ENCODE measurements around the gene CASKIN2. TPM values are rescaled to one million over a fixed set of nuclear protein-coding genes. Genes with fewer than 3 reads are reported as not detected.

CASKIN2 gene
- total RNA-seq, 1 donor from 2014 or later, result 30.3 TPM

GRCh38 chr17:75542728-75543336, 27.5 kb upstream of the CASKIN2 start:
- no peaks in the 10 kb centered on the region for H3K4me1 Mint-ChIP-seq (ENCODE audit: low read depth)
- no peak overlapping the region for H3K4me3 Mint-ChIP-seq (ENCODE audit: unreplicated experiment)
- DNase-seq (ENCODE audit: low spot score), result no peak
- H3K36me3 Mint-ChIP-seq (ENCODE audit: low read depth), result no peaks in the 10 kb centered on the region
- peaks cover 3% of the 10 kb centered on the region for H3K27me3 Mint-ChIP-seq (ENCODE audit: low read depth)
- no peak overlapping the region for H3K27ac Mint-ChIP-seq (ENCODE audit: unreplicated experiment)
- H3K9me3 Mint-ChIP-seq (ENCODE audit: low read depth), result no peaks in the 10 kb centered on the region
- TF ChIP-seq, protein P1, sequence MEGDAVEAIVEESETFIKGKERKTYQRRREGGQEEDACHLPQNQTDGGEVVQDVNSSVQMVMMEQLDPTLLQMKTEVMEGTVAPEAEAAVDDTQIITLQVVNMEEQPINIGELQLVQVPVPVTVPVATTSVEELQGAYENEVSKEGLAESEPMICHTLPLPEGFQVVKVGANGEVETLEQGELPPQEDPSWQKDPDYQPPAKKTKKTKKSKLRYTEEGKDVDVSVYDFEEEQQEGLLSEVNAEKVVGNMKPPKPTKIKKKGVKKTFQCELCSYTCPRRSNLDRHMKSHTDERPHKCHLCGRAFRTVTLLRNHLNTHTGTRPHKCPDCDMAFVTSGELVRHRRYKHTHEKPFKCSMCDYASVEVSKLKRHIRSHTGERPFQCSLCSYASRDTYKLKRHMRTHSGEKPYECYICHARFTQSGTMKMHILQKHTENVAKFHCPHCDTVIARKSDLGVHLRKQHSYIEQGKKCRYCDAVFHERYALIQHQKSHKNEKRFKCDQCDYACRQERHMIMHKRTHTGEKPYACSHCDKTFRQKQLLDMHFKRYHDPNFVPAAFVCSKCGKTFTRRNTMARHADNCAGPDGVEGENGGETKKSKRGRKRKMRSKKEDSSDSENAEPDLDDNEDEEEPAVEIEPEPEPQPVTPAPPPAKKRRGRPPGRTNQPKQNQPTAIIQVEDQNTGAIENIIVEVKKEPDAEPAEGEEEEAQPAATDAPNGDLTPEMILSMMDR (IDR thresholded peaks at IDR 0.05), result no peak

DNA sequence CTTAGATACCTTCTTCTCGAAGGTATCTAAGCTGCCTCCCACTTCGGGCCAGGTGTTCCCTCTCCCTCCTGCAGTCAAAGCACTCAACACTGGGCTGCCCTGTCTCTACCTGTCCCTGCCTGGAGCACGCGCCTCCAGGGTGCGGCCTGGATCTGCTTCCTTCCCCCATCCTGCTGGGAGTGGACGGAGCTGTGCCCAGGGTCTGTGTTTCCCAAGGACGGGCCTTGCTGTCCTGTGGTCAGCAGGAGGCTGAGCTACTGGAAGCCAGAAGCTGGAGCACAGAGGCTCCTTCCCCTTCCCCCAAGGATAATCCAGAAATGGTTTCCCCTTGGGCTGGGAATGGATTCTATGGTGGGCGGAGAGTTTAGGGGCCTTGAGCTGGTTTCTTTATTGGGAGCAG, 26.9 kb upstream of the CASKIN2 start:
- TF ChIP-seq, protein P1 (IDR thresholded peaks at IDR 0.05), result no peak
- Mint-ChIP-seq H3K27ac (ENCODE audit: unreplicated experiment) (no peak overlapping the region), H3K4me3 (ENCODE audit: unreplicated experiment) (no peak overlapping the region), H3K36me3 (ENCODE audit: low read depth) (no peaks in the 10 kb centered on the region), H3K9me3 (ENCODE audit: low read depth) (no peaks in the 10 kb centered on the region), H3K27me3 (ENCODE audit: low read depth) (peaks cover 3% of the 10 kb centered on the region), H3K4me1 (ENCODE audit: low read depth) (no peaks in the 10 kb centered on the region)
- no peak for DNase-seq (ENCODE audit: low spot score)

DNA sequence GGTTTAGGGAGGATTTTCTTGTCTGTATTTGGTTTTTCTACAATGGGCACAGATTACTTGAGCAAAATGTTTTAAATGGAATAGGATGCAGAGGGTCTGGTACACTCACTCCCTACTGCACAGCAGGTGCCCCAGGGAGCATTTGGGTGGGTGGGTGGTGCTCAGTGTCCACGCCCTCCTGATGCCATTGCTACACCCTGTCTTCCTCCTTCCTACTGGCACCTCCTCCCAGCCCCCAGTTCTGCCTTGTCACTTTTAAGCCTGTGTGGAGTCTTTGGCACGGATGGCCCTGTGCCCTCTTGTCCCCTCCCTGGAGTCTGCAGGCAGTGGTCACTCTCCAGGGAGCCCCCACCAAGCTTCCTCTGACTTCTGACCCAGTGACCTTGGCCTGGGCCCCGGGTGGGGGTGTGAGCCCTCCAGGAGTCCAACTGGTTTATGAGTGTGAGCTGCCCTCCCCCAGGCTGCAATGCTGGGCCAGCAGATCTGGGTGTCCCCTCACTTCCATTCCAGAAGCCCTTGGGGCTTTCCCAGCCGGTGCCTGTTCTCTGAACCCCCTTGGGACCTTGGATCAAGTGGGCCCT, 25.7 kb upstream of the CASKIN2 start:
- Mint-ChIP-seq H3K4me3 (ENCODE audit: unreplicated experiment) (no peak overlapping the region), H3K4me1 (ENCODE audit: low read depth) (no peaks in the 10 kb centered on the region), H3K27me3 (ENCODE audit: low read depth) (peaks cover 2% of the 10 kb centered on the region), H3K36me3 (ENCODE audit: low read depth) (no peaks in the 10 kb centered on the region), H3K27ac (ENCODE audit: unreplicated experiment) (no peak overlapping the region), H3K9me3 (ENCODE audit: low read depth) (no peaks in the 10 kb centered on the region)
- TF ChIP-seq, protein P1 (IDR thresholded peaks at IDR 0.05), result no peak
- no peak for DNase-seq (ENCODE audit: low spot score)

DNA sequence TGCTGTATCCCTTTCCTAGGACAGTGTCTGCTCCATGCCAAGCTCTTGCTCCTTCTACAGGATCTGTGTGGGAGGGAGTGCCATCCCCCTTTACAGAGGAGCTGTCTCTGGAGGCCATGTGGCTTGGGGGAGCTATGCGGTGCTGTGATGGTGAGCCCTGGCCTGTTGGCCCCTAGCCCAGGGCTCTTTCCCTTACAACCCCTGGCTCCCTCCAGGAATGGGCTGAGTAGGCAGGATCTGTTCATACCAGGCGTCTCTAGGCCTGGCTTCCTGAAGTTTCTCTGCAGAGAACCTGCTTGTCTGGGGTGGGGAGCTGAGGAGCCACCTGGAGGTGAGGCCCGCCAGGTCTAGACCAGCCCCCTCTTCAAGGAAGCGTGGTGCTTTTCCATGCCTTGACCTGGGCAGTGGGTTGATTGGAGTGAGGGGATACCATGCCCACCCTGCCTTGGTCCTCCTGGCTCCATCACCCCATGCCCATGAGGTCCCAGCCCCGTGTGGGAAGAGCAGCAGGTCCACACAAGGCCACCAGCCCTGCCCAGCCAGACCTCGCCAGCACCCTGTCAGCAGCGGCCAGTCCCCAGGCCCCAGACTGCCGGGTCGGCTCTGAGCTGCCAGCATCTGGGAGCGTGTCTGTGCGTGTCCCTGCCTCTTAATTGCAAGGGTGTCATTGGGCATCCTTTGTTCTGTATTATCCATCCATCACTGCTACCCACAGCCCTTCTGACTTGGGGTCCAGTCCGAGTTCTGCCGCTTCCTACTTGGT, 24.8 kb upstream of the CASKIN2 start:
- Mint-ChIP-seq H3K27me3 (ENCODE audit: low read depth) (no peaks in the 10 kb centered on the region), H3K36me3 (ENCODE audit: low read depth) (no peaks in the 10 kb centered on the region), H3K27ac (ENCODE audit: unreplicated experiment) (no peak overlapping the region), H3K4me1 (ENCODE audit: low read depth) (no peaks in the 10 kb centered on the region), H3K9me3 (ENCODE audit: low read depth) (no peaks in the 10 kb centered on the region), H3K4me3 (ENCODE audit: unreplicated experiment) (no peak overlapping the region)
- TF ChIP-seq, protein P1 (IDR thresholded peaks at IDR 0.05), result no peak
- no peak for DNase-seq (ENCODE audit: low spot score)

DNA sequence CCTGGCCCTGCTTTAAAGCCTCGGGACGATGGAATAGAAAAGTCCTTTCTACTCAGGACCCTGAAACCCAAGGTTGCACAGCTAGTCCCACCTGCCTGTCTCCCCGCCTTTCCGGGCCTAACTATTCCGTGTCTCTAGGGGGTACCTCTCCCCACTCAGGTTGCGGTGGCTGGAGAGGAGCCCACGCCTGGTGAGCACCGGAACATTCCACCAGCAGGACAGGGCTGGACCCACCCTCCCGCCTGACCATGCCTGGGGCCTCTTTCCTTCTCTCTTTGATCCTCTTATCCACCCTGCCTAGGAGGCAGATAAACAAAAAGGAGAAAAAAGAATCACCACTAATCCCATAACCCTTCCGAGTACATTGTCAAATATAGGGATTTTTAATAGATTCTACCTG, 21.0 kb upstream of the CASKIN2 start:
- no peaks in the 10 kb centered on the region for H3K36me3 Mint-ChIP-seq (ENCODE audit: low read depth)
- H3K27me3 Mint-ChIP-seq (ENCODE audit: low read depth), result no peaks in the 10 kb centered on the region
- DNase-seq (ENCODE audit: low spot score), result no peak
- H3K27ac Mint-ChIP-seq (ENCODE audit: unreplicated experiment), result no peak overlapping the region
- TF ChIP-seq, protein P1 (IDR thresholded peaks at IDR 0.05), result no peak
- no peaks in the 10 kb centered on the region for H3K9me3 Mint-ChIP-seq (ENCODE audit: low read depth)
- no peaks in the 10 kb centered on the region for H3K4me1 Mint-ChIP-seq (ENCODE audit: low read depth)
- no peak overlapping the region for H3K4me3 Mint-ChIP-seq (ENCODE audit: unreplicated experiment)

Measured in chondrocyte (in vitro differentiated cells).